ENCODE measurements around the gene LHFPL5. TPM values are rescaled to one million over a fixed set of nuclear protein-coding genes. Genes with fewer than 3 reads are reported as not detected.

Gene LHFPL5
- total RNA-seq, 2 experiments from 2014 or later = not detected

GRCh38 chr6:35771343-35771627 lies 33.9 kb upstream of the LHFPL5 start:
- Histone ChIP-seq H2AFZ (ENCODE audit: low read length) (peak overlapping the region; percentile 22; the same call in 1 of the 2 replicates), H3K79me2 (ENCODE audit: insufficient read depth, low read depth, low read length) (no peaks in the 10 kb centered on the region), H3K4me2 (ENCODE audit: low read length) (peak overlapping the region; percentile 33; the same call in 1 of the 2 replicates), H4K20me1 (ENCODE audit: insufficient read depth, low read length) (no peaks in the 10 kb centered on the region), H3K36me3 (ENCODE audit: insufficient read depth, low read length) (no peaks in the 10 kb centered on the region), H3K4me3 (ENCODE audit: low read depth, low read length, poor library complexity, severe bottlenecking) (no peak overlapping the region), H3K4me1 (ENCODE audit: insufficient read depth, low read length, poor library complexity, severe bottlenecking) (peaks cover 16% of the 10 kb centered on the region), H3K9me2 (ENCODE audit: insufficient read depth, low read length) (no peaks in the 10 kb centered on the region), H3K27ac (ENCODE audit: low read depth, low read length, poor library complexity, severe bottlenecking) (no peak overlapping the region), H3K9me3 (ENCODE audit: low read length) (no peaks in the 10 kb centered on the region)
- no peak for DNase-seq (ENCODE audit: low spot score)
- no TSS peak for BruUV-seq (replicated peaks)
- intact Hi-C loops (cut with micrococcal nuclease; ENCODE audit: unreplicated experiment) = no loop called here
- TF ChIP-seq, protein P1, sequence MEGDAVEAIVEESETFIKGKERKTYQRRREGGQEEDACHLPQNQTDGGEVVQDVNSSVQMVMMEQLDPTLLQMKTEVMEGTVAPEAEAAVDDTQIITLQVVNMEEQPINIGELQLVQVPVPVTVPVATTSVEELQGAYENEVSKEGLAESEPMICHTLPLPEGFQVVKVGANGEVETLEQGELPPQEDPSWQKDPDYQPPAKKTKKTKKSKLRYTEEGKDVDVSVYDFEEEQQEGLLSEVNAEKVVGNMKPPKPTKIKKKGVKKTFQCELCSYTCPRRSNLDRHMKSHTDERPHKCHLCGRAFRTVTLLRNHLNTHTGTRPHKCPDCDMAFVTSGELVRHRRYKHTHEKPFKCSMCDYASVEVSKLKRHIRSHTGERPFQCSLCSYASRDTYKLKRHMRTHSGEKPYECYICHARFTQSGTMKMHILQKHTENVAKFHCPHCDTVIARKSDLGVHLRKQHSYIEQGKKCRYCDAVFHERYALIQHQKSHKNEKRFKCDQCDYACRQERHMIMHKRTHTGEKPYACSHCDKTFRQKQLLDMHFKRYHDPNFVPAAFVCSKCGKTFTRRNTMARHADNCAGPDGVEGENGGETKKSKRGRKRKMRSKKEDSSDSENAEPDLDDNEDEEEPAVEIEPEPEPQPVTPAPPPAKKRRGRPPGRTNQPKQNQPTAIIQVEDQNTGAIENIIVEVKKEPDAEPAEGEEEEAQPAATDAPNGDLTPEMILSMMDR (conservative IDR thresholded peaks at IDR 0.05; ENCODE audit: low read length) = no peak
- TF ChIP-seq EZH2phosphoT487 (IDR thresholded peaks at IDR 0.05; ENCODE audit: borderline replicate concordance, low read depth, low read length) = no peak
- ChIA-PET POLR2A (interaction anchor here (0.9 to 1.0 kb wide), 2 partner anchors 14 to 43 kb away, joined by 3 read pairs; no protein-coding TSS in a partner anchor), CTCF (ENCODE audit: unreplicated experiment) (no interaction called here)

GRCh38 chr6:35774116-35774794 lies 30.9 kb upstream of the LHFPL5 start:
- ChIA-PET POLR2A (interaction anchor here (1.0 kb wide), 1 partner anchor 24 kb away, joined by 3 read pairs; no protein-coding TSS in a partner anchor), CTCF (ENCODE audit: unreplicated experiment) (no interaction called here)
- H3K4me3 ChIP-seq (ENCODE audit: low read depth, low read length, poor library complexity, severe bottlenecking) = no peak overlapping the region
- no peaks in the 10 kb centered on the region for H3K36me3 ChIP-seq (ENCODE audit: insufficient read depth, low read length)
- peaks cover 16% of the 10 kb centered on the region for H3K4me1 ChIP-seq (ENCODE audit: insufficient read depth, low read length, poor library complexity, severe bottlenecking)
- DNase-seq (ENCODE audit: low spot score) = no peak
- no peaks in the 10 kb centered on the region for H3K79me2 ChIP-seq (ENCODE audit: insufficient read depth, low read depth, low read length)
- intact Hi-C loops (cut with micrococcal nuclease; ENCODE audit: unreplicated experiment) = no loop called here
- no TSS peak for BruUV-seq (replicated peaks)
- no peak overlapping the region for H3K4me2 ChIP-seq (ENCODE audit: low read length)
- no peak overlapping the region for H3K27ac ChIP-seq (ENCODE audit: low read depth, low read length, poor library complexity, severe bottlenecking)
- TF ChIP-seq, protein P1 (conservative IDR thresholded peaks at IDR 0.05; ENCODE audit: low read length) = no peak
- no peak for TF ChIP-seq EZH2phosphoT487 (IDR thresholded peaks at IDR 0.05; ENCODE audit: borderline replicate concordance, low read depth, low read length)
- no peak overlapping the region for H2AFZ ChIP-seq (ENCODE audit: low read length)
- no peaks in the 10 kb centered on the region for H3K9me3 ChIP-seq (ENCODE audit: low read length)
- H4K20me1 ChIP-seq (ENCODE audit: insufficient read depth, low read length) = no peaks in the 10 kb centered on the region
- no peaks in the 10 kb centered on the region for H3K9me2 ChIP-seq (ENCODE audit: insufficient read depth, low read length)

GRCh38 chr6:35775031-35775430 lies 30.1 kb upstream of the LHFPL5 start:
- H3K9me2 ChIP-seq (ENCODE audit: insufficient read depth, low read length) = no peaks in the 10 kb centered on the region
- POLR2A ChIA-PET = interaction anchor here (1.0 kb wide), 1 partner anchor 24 kb away, joined by 3 read pairs; no protein-coding TSS in a partner anchor
- TF ChIP-seq, protein P1 (conservative IDR thresholded peaks at IDR 0.05; ENCODE audit: low read length) = no peak
- TF ChIP-seq EZH2phosphoT487 (IDR thresholded peaks at IDR 0.05; ENCODE audit: borderline replicate concordance, low read depth, low read length) = no peak
- CTCF ChIA-PET (ENCODE audit: unreplicated experiment) = no interaction called here
- H3K27ac ChIP-seq (ENCODE audit: low read depth, low read length, poor library complexity, severe bottlenecking) = no peak overlapping the region
- H3K4me1 ChIP-seq (ENCODE audit: insufficient read depth, low read length, poor library complexity, severe bottlenecking) = peaks cover 15% of the 10 kb centered on the region
- no peaks in the 10 kb centered on the region for H3K79me2 ChIP-seq (ENCODE audit: insufficient read depth, low read depth, low read length)
- intact Hi-C loops (cut with micrococcal nuclease; ENCODE audit: unreplicated experiment) = no loop called here
- no TSS peak for BruUV-seq (replicated peaks)
- DNase-seq (ENCODE audit: low spot score) = no peak
- H3K4me2 ChIP-seq (ENCODE audit: low read length) = no peak overlapping the region
- H2AFZ ChIP-seq (ENCODE audit: low read length) = no peak overlapping the region
- H4K20me1 ChIP-seq (ENCODE audit: insufficient read depth, low read length) = no peaks in the 10 kb centered on the region
- H3K4me3 ChIP-seq (ENCODE audit: low read depth, low read length, poor library complexity, severe bottlenecking) = no peak overlapping the region
- no peaks in the 10 kb centered on the region for H3K9me3 ChIP-seq (ENCODE audit: low read length)
- H3K36me3 ChIP-seq (ENCODE audit: insufficient read depth, low read length) = no peaks in the 10 kb centered on the region

Measured in OCI-LY7 (cell line).